Activated T-cell treated with anti-CD3 and anti-CD28 coated beads, Interleukin-2, amount 50 U/mL, for 1 hour (primary cell): Measurements from ENCODE around the gene WNT9A.

Experiments used
- DNase-seq: peaks from one replicate; pipeline ENCODE4 v3.0.0-alpha.2; 2020

Gene WNT9A

GRCh38 chr1:227953022-227953412, 5.3 kb upstream of the WNT9A start:
- no peak for DNase-seq

DNA sequence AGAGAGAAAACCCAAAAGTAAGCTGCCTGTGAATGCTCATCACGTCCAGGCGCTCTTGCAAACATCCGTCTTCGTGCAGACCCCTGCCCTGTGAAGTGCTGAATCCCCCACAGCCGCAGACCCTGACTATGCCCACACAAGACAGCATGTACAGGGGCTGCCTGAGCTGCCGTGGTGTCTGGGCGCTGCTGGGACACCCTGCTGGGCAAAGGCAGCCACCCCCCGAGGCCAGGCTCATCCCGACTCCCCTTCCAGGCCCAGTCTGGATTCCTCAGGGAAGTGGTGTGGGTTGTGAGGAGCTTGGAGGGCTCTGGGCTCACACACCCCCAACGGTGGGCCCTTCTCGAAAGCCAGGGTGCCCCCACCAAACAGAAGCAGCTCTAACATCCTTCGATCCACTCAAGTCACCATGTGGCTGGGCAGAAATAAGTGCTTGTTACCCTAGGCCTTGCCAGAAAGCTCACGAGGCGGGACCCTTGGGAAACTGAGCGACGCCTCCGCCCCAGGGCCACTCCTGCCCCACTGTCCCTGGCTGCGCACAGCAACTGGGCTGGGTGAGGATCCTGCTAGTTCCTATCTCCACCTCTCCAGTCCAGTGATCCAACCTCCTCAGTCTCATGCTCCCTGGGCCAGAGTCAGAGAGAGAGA, 4.8 kb upstream of the WNT9A start:
- DNase-seq = no peak

DNA sequence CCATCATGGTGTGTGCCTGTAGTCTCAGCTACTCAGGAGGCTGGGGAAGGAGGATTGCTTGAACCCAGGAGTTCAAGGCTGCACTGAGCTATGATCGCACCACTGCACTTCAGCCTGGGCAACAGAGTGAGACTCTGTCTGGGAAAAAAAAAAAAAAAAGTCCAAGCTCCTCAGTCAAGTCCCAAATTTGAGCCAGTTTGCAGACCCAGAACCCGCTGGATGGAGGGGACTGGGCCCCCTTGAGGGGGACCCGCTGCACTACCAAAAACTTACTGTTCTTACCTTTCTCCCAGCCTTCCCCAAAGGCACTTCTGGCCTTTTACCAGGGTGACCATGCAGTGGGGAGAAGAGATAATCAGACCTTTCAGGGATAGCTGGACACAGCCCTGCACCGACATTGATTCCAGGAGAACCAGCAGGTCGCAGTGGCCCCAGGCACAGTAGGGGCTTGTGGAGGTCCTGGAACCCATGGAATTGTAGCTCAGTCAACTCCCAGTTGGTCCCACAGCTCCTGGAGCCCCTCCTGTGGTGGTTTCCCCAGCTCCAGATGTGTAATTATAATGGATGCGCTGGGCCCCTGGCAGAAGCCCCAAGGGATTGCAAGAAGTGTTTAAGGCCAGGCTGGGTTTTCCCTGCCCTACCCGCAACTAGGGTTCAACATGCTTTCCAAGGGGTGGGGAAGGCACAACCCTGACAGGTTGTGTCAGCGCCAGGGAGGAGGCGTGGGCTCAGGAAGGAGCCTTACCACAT, 4.1 kb upstream of the WNT9A start:
- no peak for DNase-seq

DNA sequence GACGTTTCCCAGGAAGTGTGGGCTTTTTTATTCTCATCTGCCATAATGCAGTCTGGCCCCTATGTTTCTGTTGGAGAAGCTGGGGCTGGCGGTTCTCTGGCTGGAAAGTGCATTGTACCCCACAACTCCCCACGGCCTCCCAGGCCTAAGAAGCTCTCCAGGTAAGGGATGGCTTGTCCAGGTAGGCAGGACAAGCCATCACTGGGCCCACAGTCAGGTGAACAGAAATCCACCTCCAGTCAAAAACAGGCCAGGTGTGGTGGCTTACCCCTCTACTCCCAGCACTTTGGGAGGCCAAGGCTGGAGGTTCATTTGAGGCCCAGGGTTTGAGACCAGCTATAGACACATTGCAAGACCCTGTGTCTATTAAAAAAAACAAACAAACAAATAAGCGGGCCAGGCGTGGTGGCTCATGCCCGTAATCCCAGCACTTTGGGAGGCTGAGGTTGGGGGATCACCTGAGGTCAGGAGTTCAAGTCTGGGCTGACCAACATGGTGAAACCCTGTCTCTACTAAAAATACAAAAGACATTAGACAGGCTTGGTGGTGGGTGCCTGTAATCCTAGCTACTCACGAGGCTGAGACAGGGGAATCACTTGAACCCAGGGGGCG, 3.1 kb upstream of the WNT9A start:
- DNase-seq = no peak

- peak; percentile 4 for DNase-seq
Measured at GRCh38 chr1:227949954-227950734, 2.4 kb upstream of the WNT9A start.

GRCh38 chr1:227949341-227949921, 1.7 kb upstream of the WNT9A start:
- DNase-seq = peak; percentile 11

DNA sequence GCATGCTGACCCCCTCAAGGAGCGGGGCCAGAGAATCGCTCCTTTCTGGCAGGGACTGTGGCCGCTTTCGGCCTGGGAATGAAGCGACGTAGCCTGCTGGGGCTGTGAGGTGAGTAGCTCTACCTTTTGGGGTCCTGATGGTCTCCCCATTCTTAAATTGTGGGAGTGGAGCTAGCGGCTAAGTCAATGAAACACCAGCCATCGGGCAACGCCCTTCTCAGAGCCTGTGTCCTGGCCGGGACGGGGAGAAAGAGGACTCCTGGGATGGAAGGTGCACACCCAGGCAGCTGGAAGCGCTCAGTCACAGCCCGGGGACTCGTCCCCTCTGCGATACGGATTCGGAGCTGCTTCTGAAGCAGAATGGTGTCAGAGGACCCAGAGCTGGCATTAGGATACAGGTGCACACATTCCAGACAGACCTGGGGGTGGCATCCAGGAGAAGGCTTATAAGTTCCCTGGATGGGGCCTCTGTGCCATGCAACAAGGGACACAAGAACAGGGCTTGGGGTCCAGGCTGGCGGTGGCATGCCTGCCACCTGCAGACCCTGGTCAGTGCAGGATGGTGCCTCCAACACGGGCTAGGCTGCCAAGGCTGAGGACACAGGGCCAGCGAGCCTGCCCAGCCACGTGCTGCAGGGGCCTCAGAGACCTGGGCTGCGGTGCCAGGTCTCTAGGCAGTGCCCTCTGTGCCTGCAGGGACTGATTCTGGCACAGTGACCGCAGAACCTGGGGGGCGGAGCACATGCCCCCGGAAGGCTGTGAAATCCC, 945 bp upstream of the WNT9A start:
- DNase-seq = peak; percentile 16

- DNase-seq = peak; percentile 23
Measured at GRCh38 chr1:227947386-227947675, 401 bp downstream of the WNT9A start.

DNA sequence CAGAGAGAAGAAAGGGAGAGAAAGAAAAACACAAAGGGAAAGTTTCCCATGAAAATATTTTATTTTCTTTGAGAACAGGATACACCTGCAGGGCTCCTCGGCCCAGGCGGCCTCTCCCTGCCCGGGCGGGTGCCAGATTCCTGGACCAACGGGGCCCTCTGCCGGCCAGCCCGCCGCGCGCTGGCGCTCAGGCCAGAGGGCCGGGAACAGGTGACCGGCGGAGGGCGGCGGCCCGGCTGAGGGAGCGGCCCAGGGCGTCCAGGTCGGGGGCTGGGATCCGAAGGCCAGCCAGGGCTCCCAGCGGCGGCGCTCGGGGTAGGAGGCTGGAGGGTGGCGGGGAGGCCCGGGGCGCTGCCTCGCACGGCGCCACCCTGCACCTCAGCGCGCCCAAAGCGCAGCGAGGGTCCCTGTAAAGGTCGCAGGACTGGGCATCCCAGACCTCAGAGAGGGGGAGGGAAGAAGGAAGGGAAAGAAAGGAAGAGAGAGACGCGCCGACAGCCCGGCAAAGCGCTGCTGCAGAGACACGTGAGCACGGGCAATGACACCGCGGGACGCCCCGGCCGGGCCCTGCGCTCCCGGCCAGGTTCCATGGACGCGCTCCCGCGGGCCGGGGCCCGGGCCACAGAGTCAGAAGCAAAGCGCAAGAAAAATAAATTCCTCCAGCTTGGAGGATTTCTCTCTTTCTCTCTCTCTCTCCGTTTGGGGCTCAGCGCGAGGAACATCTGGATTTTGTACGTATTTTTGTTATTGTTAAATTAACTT, 927 bp downstream of the WNT9A start:
- peak; percentile 66 for DNase-seq

GRCh38 chr1:227945891-227946623, 1.7 kb downstream of the WNT9A start:
- DNase-seq = peak; percentile 18

- peak; percentile 13 for DNase-seq
Measured at GRCh38 chr1:227944931-227945890, 2.5 kb downstream of the WNT9A start.

GRCh38 chr1:227944090-227944930, 3.4 kb downstream of the WNT9A start:
- DNase-seq = peak; percentile 12

DNA sequence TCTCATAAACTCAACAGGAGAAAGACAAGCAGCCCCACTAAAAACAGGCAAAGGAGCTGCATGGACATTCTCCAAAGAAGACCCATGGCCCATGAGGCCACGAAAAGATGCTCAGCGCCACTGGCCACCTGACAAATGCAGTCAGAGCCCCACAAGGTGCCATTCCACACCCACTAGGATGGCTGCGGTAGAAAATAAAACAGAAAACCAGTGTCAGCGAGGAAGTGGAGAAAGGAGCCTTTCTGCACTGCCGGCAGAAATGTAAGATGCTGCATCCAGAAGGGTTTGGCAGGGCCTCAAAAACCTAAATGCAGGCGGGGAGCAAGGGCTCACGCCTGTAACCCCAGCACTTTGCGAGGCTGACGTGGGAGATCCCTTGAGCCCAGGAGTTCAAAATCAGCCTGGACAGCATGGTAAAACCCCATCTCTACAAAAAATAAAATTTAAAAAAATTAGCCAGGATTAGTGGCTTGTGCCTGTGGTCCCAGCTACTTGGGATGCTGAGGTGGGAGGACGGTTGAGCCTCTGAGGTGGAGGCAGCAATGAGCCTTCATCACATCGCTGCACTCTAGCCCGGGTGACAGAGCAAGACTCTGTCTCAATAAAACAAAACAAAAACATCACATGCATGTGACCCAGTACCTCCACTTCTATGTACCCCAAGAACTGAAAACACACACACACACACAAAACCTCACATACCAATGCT, 4.2 kb downstream of the WNT9A start:
- DNase-seq = peak; percentile 2

- DNase-seq = peak; percentile 8
Measured at GRCh38 chr1:227942716-227943261, 4.9 kb downstream of the WNT9A start.

DNA sequence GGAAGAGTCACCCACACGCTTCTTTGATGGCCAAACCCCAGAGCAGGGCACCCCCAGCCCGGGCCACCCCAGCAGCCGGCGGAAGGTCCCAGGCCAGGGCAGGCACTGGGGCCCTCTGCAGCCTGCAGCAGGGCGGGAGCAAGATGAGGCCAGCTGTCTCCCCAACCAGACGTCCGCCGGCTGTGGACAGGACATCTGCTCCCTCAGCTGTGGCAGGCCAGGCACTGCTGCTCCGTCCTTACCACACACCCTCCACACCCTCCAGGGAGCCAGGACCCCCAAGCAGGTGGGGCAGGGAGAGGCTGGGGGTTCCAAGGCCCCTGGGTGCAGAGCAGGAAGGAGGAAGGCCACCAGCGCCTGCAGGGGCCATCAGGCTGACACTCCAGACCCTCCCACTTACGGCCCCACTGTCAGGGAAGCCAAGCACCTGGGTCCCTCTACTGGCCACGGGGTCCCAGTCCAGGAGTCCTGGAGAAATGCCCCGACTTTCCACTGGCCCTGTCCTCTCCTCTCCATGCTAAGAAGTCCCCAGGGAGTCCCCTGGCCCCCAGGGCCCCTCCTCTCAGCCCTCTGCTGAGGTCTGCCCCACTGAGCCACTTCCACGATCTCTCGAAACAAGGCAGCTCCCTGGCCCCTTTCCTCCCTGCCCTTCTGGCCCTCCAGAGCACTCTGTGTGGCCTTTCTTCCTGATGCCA, 5.6 kb downstream of the WNT9A start:
- DNase-seq = peak; percentile 13

- DNase-seq = peak; percentile 14
Measured at GRCh38 chr1:227941509-227942020, 6.2 kb downstream of the WNT9A start.

DNA sequence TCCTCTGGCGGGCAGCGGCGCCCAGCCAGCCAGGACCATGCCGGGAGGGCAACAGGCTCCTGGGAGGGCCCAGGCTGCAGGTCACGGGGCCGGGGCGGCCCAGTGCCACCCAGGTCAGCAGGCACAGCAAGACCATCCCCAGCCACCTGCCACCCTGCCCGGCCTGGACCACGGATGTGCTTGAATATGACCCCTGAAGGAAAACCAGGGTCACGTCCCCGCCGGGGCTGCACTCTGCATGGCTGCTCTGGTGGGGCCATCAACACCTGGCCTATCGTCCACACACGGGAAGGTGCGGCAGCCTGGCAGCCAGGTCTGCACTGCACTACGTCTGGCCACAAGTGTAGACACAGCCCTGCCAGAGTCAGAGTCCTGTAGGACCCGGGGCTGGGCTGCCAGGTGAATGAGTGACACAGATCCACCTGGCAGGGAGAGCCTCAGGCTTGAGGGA, 6.9 kb downstream of the WNT9A start:
- DNase-seq = peak; percentile 17
